H1 (cell line): Measurements from ENCODE around the gene ZSCAN22. TPM values are rescaled to one million over a fixed set of nuclear protein-coding genes. Genes with fewer than 3 reads are reported as not detected.
A peak's percentile ranks its signal among the peaks of the same experiment; 100 is the strongest.

ENCODE experiments used
- ASH2L ChIP-seq: fragments of 200-600, 300-600 bp; sonication (generic); IDR thresholded peaks from one replicate; pipeline ENCODE4 v1.7.1; 2017; ENCODE audit warnings: low read length
- CBX8 ChIP-seq: fragments of 300-800, 300-1000 bp; sonication (generic); IDR thresholded peaks from 2 replicates; pipeline ENCODE4 v1.7.1; 2016; ENCODE audit warnings: low read depth, low read length, borderline replicate concordance
- CTBP2 ChIP-seq: IDR thresholded peaks from 2 replicates; pipeline ENCODE4 v1.7.0; 2011; ENCODE audit warnings: borderline replicate concordance, mild to moderate bottlenecking, moderate library complexity, mixed read lengths, low read length; ENCODE audit not compliant: insufficient read depth, insufficient read length
- EGR1 ChIP-seq: IDR thresholded peaks from 2 replicates; pipeline ENCODE4 v1.6.1; 2011; ENCODE audit warnings: low read depth, low read length, borderline replicate concordance
- POLR2AphosphoS5 ChIP-seq: IDR thresholded peaks from 2 replicates; pipeline ENCODE4 v1.6.1; 2011; ENCODE audit warnings: low read depth, low read length
- RFX5 ChIP-seq: IDR thresholded peaks from 2 replicates; pipeline ENCODE4 v1.6.1; 2011; ENCODE audit warnings: low read depth, low read length, improper control_type of control experiment, borderline replicate concordance
- SP2 ChIP-seq: IDR thresholded peaks from 2 replicates; pipeline ENCODE4 v1.6.1; 2012; ENCODE audit warnings: mild to moderate bottlenecking, low read length, inconsistent platforms
- TAF1 ChIP-seq: IDR thresholded peaks from 2 replicates; pipeline ENCODE4 v1.6.1; 2011; ENCODE audit warnings: mild to moderate bottlenecking, low read depth, low read length
- YY1 ChIP-seq: IDR thresholded peaks from 2 replicates; pipeline ENCODE4 v1.6.1; 2011; ENCODE audit warnings: low read depth, mild to moderate bottlenecking, low read length
- ZNF274 ChIP-seq: IDR thresholded peaks from 2 replicates; pipeline ENCODE4 v1.7.0; 2012; ENCODE audit warnings: low read length, borderline replicate concordance; ENCODE audit errors: extremely low read depth
- polyA plus RNA-seq, 7 experiments: library from polyadenylated mRNA; depleted of rRNA in 3 of 7; stranded (reverse) in 5 of 7; unstranded in 2 of 7; fragments of >200 nt in 5 of 7; fragments of 200-250 nt in 2 of 7; gene quantifications; 1 replicate in 5 of 7; 2 replicates in 1 of 7; 4 replicates in 1 of 7; pipeline versions ENCODE4 v1.2.1 to v1.2.3, GENCODE V29; 2011 to 2013; ENCODE audit warnings: missing spikeins in 2 of 7, mixed read lengths in 2 of 7
- total RNA-seq: library from RNA; stranded (reverse); fragmentation: NEBNext Ultra II Directional; extraction: Animal tissue kit (Norgen Biotek cat#: 25700); gene quantifications from 2 replicates; pipeline ENCODE4 v1.2.1, GENCODE V29; 2021
- TF ChIP-seq, protein P1 (sequence below), 3 experiments: IDR thresholded peaks; 1 replicate in 2 of 3; 2 replicates in 1 of 3; pipeline versions ENCODE4 v1.5.1 to v1.6.1; 2011; ENCODE audit warnings: low read length in 3 of 3, mild to moderate bottlenecking in 3 of 3, inconsistent platforms in 2 of 3, low read depth in 1 of 3, moderate library complexity in 1 of 3; ENCODE audit not compliant: insufficient read depth in 1 of 3; ENCODE audit errors: control extremely low read depth in 1 of 3

Gene ZSCAN22
- total and polyA plus RNA-seq, 2 of the 8 experiments (the other 6 are each of a cell fraction or from before 2014, with no cell fraction given), result 3.2 to 3.3 TPM

DNA sequence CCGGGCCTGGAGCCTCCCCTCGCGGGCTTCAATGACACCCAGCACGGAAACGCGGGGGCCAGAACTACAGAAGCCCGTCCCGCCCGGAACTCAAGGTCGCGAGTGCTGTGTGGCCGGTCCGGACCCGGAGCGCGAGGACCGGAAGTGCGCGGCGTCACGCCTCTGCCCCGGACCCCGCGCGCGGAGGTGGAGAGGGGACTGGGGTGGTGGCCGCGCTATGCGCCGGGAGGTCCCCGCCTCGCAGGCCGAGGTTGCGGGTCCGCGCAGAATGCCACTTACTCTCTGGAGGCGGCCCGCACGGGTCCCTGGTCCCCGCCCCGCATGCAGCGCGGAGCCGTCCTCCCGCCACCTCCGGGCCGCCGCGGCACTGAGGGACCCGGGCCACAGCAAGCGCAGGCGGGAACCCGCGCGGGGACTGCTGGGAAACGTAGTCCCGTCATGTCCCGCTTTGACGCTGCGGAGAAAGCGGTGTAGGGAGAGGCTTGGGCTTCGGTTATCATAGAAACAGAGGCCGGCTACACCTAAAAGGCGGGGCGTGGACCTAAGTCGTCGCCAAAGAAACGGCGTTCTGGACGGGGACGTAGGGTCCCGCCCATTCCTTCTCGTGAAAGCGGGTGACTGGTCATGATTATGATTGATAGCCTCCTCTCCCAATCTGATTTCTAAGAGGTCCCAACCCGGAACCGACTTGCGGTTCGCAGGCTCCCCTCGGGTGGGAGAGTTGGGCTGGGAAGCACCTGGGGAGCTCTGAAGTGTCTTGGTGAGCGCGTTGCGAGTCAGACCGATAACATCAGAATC, 54.1 kb downstream of the ZSCAN22 start, which contains the start of gene ZNF837 (continued):
- TF ChIP-seq EGR1 (peak; percentile 67; the same call in 1 of the 2 replicates), ZNF274 (no peak), TAF1 (peak; percentile 90), CBX8 (no peak), CTBP2 (no peak), YY1 (no peak; the same call in 1 of the 2 replicates), RFX5 (no peak), POLR2AphosphoS5 (peak; percentile 85), ASH2L (peak; percentile 89), SP2 (peak; percentile 81)
- TF ChIP-seq, protein P1, sequence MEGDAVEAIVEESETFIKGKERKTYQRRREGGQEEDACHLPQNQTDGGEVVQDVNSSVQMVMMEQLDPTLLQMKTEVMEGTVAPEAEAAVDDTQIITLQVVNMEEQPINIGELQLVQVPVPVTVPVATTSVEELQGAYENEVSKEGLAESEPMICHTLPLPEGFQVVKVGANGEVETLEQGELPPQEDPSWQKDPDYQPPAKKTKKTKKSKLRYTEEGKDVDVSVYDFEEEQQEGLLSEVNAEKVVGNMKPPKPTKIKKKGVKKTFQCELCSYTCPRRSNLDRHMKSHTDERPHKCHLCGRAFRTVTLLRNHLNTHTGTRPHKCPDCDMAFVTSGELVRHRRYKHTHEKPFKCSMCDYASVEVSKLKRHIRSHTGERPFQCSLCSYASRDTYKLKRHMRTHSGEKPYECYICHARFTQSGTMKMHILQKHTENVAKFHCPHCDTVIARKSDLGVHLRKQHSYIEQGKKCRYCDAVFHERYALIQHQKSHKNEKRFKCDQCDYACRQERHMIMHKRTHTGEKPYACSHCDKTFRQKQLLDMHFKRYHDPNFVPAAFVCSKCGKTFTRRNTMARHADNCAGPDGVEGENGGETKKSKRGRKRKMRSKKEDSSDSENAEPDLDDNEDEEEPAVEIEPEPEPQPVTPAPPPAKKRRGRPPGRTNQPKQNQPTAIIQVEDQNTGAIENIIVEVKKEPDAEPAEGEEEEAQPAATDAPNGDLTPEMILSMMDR (IDR thresholded peaks at IDR 0.05; ENCODE audit: control extremely low read depth in 1 of 3, insufficient read depth in 1 of 3, low read depth in 1 of 3, low read length in 3 of 3), result no peak
